GM19099 (cell line): ENCODE measurements around the gene KRTAP2-3.
"Not testable (repeated sequence)": the region's sequence is repeated elsewhere in the genome, so short reads cannot be mapped to it uniquely, and the experiment has no call there.

ENCODE experiments used
- POLR2A ChIP-seq: IDR thresholded peaks from 3 replicates; pipeline ENCODE4 v1.6.1; 2011; ENCODE audit warnings: low read depth; ENCODE audit not compliant: insufficient read length; ENCODE audit errors: extremely low read depth

Gene KRTAP2-3

DNA sequence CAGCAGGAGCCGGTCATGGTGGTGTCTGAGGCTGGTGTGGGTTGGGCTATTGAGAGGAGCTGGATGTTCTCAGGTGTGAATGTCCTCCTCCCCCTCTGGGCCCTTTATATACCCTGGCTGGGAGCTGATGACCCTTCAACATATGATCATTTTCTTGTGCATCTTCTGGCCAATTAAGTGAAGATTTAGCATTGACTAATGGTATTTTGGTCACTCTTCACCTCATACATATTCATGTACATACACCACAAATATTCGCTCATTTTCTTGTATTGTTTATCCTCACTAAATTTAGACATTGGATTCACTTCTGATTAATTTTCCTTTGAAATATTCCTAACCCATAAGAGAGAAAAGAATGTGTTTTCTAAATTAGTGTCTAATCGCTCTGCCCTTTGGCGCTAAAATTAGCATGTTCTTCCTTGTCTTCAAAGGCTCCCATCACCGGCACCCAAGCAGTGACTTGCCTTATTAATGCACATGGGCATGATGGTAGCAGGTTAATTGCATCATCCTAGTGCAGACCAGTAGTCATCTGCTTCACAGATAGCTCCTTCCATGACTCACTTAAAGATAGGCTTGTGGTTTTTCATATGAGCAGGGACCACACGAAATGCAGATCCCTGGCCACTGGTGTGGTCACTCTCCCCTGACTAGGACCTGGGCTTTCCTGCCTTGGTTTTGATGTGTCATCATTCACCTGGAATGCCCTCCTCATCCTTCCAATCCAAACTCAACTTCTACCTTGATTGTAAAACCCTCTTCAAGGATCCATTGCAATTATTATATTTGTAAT is 6.1 kb upstream of the KRTAP2-3 start, which contains the start of gene KRTAP2-4:
Gene KRTAP2-4, minus strand, starts transcription at position 51 of the 796 bp plus-strand sequence. Its CDS starts 34 bp downstream, at position 17.
- no peak for TF ChIP-seq POLR2A

DNA sequence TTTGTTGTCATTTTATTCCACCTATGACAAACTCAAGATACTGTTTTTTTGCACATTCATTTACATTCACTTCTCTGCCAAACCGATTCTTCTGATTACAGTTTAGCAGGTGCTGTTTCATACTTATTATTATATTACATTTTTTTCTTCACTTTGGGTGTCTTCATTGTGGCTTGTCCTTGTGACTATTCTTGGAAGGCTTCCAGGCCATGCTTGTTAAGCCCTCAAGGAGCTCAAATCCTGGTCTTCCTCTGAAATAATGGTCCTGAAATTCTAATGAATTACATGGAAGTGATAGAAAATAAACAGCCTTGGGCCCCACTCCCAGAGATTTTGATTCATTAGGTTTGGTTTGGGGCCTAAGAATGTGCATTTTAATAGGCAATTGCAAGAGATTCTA is 4.4 kb upstream of the KRTAP2-3 start:
- TF ChIP-seq POLR2A = no peak

GRCh38 chr17:41063449-41063848 is 3.5 kb upstream of the KRTAP2-3 start:
- no peak for TF ChIP-seq POLR2A

GRCh38 chr17:41061964-41062363 is 2.0 kb upstream of the KRTAP2-3 start:
- no peak for TF ChIP-seq POLR2A

GRCh38 chr17:41058741-41059140 is 1.2 kb downstream of the KRTAP2-3 start:
- TF ChIP-seq POLR2A = no peak

DNA sequence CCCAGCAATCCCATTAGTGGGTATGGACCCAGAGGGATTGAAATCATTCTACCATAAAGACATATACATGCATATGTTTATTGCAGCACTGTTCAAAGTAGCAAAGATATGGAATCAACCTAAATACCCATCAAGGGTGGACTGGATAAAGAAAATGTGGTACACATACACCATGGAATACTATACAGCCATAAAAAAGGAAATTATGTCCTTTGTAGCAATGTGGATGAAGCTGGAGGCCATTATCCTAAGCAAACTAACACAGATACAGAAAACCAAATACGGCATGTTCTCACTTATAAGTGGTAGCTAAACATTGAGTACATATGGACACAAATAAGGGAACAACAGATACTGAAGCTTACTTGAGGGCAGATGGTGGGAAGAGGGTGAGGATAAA is 2.4 kb downstream of the KRTAP2-3 start:
- no peak for TF ChIP-seq POLR2A

DNA sequence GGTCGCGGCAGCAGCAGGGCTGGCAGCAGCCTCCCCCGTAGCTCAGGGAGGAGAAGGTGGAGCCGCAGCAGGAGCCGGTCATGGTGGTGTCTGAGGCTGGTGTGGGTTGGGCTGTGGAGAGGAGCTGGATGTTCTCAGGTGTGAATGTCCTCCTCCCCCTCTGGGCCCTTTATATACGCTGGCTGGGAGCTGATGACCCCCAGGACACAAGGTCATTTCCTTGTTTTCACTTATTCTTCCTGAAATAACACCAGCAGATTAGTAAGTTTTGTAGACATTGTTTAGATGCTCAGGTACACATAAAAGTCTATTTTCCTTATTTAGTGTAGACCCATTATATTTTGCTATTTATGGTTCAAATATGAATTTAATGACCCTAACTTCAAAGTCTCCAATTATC is 4.8 kb downstream of the KRTAP2-3 start, which contains the start of gene KRTAP2-2:
Gene KRTAP2-2, minus strand, starts transcription at position 101 of the 400 bp plus-strand sequence. Its CDS starts 19 bp downstream, at position 82.
- TF ChIP-seq POLR2A = not testable (repeated sequence)

GRCh38 chr17:41054025-41054424 is 5.9 kb downstream of the KRTAP2-3 start:
- no peak for TF ChIP-seq POLR2A

GRCh38 chr17:41052566-41052965 is 7.3 kb downstream of the KRTAP2-3 start:
- no peak for TF ChIP-seq POLR2A

- no peak for TF ChIP-seq POLR2A
These were observed 10.8 kb downstream of the KRTAP2-3 start for GRCh38 chr17:41049110-41049509.

GRCh38 chr17:41048441-41048840 is 11.5 kb downstream of the KRTAP2-3 start:
- no peak for TF ChIP-seq POLR2A

GRCh38 chr17:41046735-41047465 is 13.0 kb downstream of the KRTAP2-3 start, which contains the start of gene KRTAP2-1:
KRTAP2-1 (minus strand) TSS chr17:41047316; CDS start chr17:41047267, 49 bp downstream.
- TF ChIP-seq POLR2A = not testable (repeated sequence)

- no peak for TF ChIP-seq POLR2A
These were observed 17.0 kb downstream of the KRTAP2-3 start for GRCh38 chr17:41042953-41043352.

- not testable (repeated sequence) for TF ChIP-seq POLR2A
These were observed 18.9 kb downstream of the KRTAP2-3 start, which contains the start of gene KRTAP1-1 for GRCh38 chr17:41040783-41041571. KRTAP1-1 (minus strand) TSS chr17:41041450; CDS start chr17:41041397, 53 bp downstream.
